Measurements from ENCODE around the gene F9. TPM values are rescaled to one million over a fixed set of nuclear protein-coding genes. Genes with fewer than 3 reads are reported as not detected.

The F9 gene
- total RNA-seq, 1 donor from 2014 or later: not detected

Other genes with a start within 250 kb of the F9 start
- gene MCF2, start 177.4 kb downstream of the F9 start, total RNA-seq: not detected